NCI-H2171 treated with DMSO at 0.1 percent for 48 hours (cell line): ENCODE data around the gene GPC1.

Source experiments
- DNase-seq: peaks from one replicate; lab custom pipeline; 2025; lab: John Stamatoyannopoulos, UW

Gene GPC1

DNA sequence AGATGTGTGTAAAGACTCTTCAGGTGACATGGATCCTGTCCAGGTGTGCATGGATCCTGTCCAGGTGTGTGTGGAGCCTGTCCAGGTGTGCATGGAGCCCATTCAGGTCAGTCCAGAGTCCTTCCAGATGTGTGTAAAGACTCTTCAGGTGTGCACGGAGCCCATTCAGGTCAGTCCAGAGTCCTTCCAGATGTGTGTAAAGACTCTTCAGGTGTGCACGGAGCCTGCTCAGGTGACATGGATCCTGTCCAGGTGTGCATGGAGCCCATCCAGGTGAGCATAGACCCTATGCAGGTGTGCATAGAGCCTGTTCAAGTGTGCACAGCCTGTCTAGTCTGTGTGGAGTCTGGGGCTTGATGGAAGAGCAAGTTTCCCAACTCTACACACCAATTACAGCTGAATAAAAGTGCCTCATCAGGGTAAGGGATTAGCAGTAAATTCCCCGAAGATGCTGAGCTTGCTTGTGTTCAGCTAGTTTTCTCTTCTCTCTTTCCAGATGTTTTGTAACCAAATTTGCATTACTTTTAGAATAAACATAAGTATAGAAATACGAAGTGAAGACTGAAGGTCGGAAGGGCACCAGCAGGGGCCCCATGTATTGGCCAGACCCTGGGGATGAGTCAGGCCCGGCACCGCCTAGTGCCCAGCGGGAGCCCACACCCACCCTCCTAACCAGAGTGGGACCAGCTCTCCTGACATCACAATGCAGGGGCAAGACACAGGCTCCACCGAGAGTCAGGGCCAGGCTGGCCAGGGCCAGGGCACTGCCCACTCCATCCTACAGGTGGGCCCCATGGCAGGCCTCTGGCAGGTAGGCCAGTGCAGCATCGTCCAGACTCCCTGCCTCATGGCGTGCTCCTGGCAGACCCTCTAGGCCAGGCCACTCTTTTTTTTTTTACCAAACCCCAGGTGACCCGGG, 38.6 kb upstream of the GPC1 start:
- no peak for DNase-seq

DNA sequence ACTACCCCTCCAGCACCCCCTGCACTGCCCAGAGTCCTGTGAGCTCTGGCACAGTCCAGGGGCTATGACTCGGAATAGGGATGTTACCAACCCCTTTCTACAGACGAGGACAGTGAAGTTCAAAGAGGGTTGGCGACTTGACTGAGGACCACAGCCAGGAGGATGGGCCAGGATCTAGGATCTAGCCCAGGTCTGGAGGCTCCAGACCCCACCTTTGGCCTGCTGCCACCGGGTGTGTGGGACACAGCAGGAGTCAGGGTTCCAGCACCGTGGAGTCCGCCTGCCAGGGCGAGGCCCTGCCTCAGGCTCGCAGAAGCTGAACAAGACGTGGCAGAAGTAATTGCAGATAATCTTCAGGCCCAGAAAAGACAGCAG, 37.9 kb upstream of the GPC1 start:
- no peak for DNase-seq

DNA sequence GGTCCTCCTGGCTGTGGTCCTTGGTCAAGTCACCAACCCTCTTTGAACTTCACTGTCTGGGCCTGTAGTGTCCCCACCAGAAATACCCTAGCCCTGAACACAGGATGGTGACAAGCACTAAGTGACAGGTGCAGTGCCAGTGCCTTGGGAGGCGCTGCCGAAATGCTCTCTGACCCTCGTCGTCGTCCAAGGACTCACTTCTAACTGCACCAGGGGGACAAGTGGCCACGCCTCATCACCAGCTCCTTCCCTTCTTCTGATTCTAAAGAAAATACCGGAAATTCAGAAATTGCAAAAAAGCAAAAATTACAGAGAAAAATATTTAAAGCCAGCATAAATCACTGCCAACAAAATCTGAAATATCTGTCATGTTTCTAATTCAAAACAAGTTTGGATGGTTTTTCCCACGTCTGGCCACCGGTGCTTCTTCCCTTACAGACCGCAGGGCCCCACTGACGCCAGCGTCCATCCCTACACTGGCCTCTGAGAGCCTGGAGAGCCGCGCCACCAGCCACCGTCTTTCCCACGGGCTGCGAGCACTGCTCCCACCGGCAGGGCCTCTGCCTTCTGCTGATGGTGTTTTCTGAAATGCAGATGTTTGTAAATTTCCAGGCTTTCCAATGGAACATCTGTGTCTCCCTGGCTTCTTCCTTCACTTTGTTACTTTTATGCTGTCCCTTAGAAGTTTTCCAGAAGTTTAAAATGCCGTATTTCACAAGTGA, 37.4 kb upstream of the GPC1 start:
- no peak for DNase-seq

DNA sequence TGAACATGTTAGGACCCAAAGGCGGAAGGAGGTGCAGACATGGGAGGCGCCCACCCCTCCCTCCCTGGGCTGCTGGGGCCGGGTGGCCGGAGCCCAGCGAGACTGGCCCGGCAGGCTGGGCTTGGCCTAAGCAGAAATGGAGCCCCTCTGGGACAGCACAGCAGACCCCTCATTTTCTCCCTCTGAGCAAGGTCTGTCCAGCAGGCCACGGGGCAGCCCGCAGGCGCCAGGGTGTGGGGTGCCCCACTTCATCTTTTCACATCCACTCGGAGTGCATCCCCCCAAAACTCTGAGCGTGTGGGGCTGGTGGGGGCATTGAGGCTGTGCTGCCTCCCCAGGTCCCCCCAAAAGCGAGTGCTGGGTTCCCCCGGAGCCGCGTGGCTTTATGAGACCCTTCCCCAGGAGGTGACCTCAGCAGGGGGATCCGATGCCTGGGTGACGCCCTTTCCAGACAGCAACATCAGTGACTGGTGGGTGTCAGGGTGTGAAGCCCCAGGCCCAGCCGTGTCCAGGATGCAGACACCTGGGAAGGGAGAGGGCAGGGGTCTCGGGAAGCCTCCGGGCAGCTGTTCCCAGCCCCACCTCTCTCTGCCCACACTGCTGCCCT, 36.7 kb upstream of the GPC1 start:
- DNase-seq, result no peak

DNA sequence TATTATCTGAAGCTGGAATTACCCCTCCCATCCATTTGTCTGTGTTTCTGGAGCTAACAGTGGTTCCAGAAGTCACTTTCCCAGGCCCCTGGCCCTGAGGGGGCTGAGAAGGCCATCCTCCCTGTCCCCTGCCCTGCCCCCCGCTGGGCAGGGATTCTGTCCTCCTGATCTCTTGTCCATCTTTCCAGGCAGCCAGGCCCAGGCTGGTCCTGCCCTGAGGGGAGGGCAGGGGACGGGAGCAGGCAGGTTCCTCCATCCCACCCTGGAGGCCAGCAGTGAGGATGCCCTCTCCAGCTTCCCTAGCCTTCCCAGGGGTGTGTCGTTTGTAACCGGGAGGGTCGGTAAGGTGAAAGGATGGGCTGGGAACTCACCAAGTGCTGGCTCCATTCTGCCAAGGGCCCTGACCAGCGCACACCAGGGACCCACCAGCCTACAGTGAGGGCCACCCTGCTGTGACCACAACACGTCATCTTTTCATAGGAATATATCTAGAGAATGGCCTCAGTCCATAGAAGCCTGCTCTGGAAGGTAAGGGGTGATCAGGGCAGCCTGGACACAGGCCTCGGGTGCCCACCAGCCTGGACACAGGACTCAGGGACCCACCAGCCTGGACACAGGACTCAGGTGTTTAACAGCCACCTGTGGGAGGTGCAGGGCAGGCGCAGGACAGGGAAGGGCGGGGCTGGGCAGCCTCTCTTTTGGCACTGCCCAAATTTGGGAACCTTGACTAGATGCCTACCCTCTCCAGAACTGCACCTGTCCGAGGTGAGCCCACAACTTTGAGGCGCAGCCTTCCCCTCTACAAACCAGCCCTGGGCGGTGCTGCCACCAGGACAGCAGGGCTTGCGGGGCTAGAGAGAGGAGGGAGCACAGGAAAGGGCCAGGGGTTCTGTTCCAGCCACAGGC, 35.8 kb upstream of the GPC1 start:
- DNase-seq, result no peak

DNA sequence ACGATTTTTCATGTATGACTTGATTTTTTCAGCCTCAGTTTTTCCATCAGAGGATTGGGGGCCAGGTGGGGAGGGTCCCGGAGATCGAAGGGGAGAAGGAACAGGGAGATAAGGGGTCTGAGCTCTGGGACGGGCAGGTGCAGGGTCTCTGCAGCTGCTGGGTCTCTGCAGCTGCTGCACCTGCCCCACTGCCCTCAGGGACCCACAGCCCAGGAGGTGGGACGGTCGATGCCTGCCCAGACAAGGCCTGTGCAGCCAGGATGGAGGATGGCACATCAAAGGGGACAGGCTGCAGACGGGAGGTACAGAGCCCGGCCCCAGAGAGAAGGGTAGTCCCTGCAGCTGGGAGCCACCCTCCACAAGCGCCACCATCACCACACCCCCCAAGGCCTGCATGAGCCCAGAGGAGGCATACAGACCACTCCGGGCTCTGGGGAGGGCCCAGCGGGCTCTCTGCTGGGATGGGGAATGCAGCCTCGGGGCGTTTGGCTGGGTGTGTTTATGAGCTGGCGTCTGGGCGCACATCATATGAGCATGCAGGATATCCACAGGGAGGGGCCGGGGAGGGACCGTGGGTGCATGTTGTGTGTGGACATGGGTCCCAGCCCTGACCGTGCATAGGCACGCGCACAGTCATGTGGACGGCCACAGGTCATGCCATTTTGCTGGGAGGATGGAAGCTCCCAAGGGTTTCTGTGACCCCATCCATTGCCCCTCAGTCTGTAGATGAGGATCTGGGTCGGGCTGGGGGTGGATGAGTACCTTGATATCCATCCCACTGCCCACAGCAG, 34.9 kb upstream of the GPC1 start:
- DNase-seq, result no peak

DNA sequence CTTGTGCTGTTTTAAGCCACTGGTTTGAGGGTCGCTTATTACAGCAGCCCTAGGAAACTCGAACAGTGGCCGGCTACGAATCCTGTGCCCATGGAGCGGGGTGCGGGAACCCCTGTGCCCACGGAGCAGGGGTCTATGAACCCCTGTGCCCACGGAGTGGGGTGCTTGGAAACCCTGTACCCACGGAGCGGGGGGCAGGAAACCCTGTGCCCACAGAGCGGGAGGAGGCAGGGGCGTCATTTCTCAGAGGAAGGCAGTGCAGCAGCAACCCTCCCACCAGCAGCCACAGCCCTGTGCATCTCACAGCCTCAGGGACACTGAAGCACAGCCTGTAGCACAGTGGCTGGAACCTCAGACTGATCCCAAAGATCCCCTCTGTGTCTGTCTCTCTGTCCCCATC, 34.2 kb upstream of the GPC1 start:
- no peak for DNase-seq

DNA sequence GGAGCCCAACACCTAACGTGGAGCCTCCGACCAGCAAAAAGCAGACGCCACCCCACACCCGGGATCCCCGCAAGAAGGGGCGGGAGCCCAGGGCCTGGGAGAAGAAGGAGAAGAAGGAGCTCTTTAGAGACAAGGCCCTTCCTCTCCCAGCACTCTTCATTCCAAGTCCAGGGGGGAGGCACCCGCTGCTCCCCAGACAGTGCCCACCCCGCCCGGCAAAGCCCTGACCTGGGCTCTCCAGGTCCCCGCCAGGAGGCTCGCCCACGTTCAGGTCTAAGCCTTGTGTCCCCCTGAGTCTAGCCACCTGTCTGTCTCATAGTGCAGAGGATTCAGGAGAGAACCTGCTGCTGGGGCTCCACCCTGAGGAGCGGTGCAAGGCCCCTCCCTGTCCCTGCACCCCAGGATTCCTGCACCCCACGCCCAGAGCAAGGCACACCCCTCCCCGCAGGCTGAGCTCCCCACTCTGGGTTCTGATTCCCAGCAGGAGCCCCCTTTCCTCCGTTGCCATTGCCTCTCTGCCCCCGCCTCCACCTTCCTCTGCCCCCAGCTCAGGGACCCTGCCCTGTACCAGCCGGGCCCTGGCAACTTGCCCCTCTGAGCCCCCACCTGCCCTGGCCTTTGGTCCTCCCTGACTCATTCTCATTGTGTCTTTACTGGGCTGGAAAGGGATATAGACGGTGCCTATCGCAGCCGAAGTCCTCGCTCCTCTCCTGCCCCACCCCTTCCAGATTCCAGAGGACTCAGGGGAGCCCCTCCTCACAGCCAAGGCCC, 33.5 kb upstream of the GPC1 start:
- no peak for DNase-seq

DNA sequence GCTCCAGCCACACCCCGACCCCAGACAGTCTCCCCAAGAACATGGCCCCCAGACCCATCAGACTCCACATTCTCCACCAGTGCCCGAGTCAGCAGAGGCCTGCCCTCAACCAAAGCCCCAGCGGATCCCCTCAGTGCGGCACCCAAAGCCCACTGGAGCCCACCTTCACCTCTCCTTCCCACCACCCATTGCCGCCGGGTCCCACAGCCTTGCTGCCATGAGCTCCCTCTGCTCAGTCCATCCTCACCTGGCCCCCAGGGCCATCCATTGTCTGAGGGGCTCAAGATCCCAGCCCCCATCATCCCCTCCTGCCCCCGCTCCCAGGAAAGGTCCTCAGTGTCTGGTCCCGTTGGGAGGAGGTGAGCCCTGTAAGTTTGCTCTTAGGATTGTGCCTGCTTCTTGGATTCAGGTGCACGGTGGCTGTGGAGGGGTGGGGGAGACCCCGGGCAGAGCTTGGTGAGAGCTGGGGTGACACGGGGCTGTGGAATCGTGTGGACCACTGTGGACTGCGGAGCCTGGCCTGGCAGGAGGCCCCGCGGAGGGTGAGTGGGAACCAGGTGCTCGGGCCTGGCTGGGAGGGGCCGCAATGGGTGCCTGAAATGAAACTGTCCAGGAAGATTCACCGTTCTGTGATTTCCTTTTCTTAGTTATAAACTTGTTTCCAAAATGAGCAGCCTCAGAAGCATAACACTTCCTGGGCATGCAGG, 32.7 kb upstream of the GPC1 start:
- DNase-seq, result no peak

DNA sequence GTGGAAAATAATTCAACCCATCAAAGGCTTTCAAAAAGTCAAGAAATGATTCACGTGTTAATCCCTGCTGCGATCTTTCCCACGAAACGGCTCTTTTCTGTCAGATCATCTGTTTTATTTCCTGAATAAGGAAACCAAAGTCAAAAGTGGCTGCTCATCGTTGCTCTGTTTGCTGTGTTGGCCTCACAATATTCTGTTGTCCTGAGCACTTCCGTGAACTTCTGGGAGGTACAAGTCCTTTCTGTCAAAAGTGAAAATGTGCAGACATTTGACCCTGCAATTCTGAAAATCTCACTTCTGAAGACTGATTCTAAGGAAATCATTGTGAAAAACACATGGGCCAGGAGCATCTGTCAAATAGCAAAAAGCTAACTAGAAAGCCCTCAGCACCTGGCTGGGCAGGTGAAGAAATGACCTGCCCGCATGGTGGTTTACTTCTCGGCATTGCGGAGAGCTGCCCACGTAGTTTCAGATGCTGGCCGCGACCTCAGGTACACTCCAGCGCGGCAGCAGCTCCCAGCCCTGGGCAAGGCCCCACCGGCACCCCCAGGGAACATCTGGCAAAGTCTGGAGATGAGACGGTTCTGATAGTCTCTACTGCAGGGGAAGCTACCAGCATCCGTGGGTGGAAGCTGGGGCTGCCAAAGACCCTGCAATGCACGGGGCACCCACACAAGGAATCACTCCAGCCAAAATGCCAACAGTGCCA, 31.9 kb upstream of the GPC1 start:
- no peak for DNase-seq

DNA sequence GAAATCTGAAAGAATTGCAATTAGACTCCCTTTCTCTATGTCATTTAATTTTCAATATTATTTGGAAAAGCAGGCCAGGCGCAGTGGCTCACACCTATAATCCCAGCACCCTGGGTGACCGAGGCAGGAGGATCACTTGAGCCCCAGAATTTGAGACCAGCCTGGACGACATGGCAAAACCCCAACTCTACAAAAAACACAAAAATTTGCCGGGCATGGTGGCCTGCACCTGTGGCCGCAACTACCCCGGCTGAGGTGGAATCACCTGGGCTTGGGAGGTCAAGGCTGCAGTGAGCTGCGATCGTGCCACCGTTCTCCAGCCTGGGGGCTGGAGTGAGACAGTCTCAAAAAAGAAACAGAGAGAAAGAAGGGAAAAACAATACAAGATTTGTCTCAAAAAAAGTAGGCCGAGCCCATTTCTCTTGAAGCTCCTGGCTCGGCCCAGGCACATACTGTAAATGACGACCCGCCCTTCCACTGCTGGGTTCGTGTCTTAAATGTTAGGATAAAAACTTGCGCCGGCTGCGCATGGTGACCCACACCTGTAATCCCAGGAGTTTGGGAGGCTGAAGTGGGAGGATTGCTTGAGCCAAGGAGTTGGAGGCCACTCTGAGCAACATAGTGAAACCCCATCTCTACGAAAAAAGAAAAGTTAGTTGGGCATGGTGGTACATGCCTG, 31.1 kb upstream of the GPC1 start:
- no peak for DNase-seq

DNA sequence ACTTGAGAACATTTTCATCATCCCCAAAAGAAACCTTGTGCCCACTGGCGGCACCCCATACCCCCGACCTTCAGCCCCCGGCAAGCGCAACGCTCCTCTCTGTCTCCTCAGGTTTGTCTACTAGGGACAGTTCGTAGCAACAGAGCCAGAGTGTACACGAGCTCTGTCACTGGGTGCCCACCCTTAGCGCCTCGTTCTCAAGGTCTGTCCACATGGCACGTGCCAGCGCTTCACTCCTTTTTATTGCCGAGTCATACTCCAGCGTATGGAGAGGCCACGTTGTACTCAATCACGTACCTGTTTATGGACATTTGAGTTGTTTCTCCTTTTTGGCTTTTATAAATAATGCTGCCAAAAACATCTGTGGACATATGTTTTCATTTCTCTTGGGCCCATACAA, 30.3 kb upstream of the GPC1 start:
- no peak for DNase-seq

DNA sequence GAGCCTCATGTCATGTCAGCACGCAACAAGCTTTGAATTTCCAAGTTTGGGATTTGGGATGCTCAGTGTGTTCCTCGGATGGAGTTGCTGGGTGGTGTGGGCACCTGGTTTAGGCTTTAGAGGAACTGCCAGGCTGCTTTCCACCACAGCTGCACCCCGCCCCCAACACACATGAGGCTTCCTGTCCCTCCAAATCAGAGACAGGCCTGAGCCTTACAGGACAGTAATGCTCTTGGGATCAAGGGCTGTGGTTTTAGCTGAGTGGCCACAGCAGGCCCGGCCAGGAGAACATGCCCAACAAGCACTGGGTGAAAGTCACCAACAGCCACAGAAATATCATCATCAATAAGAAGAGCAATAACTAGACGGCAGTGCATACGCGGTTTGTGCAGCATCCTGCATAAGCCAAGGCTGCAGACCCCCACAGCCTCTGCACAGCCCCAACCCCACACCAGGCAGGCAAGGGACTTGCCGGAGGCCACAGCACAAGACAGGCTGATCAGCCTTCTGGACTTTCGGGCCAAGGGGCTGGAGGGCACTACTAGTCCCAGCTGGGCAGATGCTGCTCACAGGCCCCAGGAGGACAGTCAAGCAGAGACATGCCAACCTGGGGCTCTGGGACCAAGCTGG, 29.7 kb upstream of the GPC1 start:
- no peak for DNase-seq

DNA sequence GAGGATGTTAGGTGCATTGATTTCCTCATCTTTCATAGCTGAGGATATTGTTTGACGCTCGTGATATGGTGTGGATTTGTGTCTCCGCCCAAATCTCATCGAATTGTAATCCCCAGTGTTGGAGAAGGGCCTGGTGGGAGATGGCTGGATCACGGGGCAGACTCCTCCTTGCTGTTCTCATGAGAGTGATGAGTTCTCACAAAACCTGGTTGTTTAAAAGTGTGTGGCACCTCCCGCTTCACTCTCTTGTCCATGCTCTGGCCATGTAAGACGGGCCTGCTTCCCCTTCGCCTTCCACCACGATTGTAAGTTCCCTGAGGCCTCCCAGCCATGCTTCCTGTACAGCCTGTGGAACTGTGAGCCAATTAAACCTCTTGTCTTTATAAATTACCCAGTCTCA, 28.4 kb upstream of the GPC1 start:
- DNase-seq, result no peak

DNA sequence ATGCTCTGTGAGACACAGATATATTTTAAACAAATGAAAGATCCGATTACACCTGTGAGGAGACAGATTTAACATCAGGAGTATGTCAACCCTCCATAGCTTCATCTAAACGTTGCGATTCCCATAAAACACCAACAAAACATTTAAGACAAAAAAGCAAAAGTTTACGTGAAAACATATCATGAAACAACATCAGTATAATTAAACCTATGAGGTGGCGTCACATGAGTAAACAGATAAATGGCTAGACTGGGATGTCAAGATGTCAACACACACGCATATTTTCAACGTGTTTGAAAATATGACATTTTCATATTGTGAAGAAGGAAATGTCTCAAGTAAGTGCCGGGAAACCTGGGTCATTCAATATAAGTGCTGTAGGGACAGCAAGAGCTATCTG, 25.5 kb upstream of the GPC1 start:
- DNase-seq, result no peak

DNA sequence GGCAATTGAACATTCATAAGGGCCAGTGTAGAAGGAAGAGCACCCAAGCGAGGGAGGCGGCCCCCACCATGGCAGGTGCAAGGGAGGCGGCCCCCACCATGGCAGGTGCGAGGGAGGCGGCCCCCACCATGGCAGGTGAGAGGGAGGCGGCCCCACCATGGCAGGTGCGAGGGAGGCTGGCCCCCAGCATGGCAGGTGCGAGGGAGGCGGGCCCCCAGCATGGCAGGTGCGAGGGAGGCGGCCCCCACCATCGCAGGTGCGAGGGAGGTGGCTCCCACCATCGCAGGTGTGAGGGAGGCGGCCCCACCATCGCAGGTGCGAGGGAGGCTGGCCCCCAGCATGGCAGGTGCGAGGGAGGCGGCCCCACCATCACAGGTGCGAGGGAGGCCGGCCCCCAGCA, 24.7 kb upstream of the GPC1 start:
- no peak for DNase-seq

DNA sequence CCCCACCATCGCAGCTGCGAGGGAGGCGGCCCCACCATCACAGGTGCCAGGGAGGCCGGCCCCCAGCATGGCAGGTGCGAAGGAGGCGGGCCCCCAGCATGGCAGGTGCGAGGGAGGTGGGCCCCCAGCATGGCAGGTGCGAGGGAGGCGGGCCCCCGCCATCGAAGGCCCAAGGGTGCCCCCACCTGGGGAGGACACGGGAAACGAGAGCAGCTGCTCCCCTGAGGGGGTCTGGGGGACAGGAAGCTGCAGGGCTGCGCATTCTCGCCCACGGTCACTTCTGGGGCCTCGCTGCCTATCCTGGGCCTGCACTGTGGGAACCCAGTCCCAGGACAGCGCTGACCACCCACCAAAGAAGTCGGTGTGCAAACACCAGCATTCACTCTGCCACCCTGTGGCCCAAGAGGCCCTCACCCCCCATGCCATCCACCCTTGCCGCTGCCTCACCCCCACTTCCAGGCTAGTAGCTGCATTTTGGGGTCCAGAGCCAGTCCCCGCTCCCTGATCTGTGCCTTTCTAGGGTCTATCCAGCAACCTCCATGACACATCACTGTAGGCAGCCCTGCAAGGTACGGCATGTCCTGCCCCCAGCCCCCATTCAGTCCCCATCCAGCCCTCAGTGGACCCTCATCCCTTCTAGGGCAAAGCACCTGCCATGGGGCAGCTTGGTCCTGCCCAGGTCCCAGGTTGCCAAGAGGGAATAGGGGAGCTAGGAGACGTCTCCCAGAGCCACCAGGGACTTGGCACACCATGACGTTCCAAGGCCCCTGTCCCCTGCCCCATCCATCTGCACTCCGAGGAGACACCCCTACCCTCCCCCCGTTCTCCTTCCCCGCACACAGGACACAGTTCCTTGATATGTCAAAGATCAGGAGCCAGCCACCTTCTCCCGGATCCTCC, 24.0 kb upstream of the GPC1 start:
- no peak for DNase-seq
